Endodermal cell (in vitro differentiated cells): ENCODE measurements around the gene KIF26B. TPM values are rescaled to one million over a fixed set of nuclear protein-coding genes. Genes with fewer than 3 reads are reported as not detected.

Experiments used
- DNase-seq: peaks from one replicate; pipeline ENCODE4 v3.0.0-alpha.2; 2017
- H3K27ac ChIP-seq: 2 replicates; pipeline ENCODE4 v1.5.1; 2013; ENCODE audit warnings: mild to moderate bottlenecking, low read depth, low read length, moderate library complexity
- H3K27me3 ChIP-seq: 2 replicates; pipeline ENCODE4 v1.6.1; 2013; ENCODE audit warnings: mild to moderate bottlenecking, low read length, moderate library complexity; ENCODE audit not compliant: insufficient read depth, control insufficient read depth, poor library complexity, severe bottlenecking
- H3K36me3 ChIP-seq: 2 replicates; pipeline ENCODE4 v1.7.0; 2013; ENCODE audit warnings: mild to moderate bottlenecking, low read length, moderate library complexity; ENCODE audit not compliant: control insufficient read depth, insufficient read depth
- H3K4me1 ChIP-seq: one replicate; pipeline ENCODE4 v1.7.0; 2013; ENCODE audit warnings: low read length; ENCODE audit not compliant: control insufficient read depth, insufficient read depth
- H3K4me3 ChIP-seq: 2 replicates; pipeline ENCODE4 v1.5.1; 2013; ENCODE audit warnings: mild to moderate bottlenecking, low read length, moderate library complexity
- H3K9ac ChIP-seq: 2 replicates; pipeline ENCODE4 v1.6.1; 2013; ENCODE audit warnings: mild to moderate bottlenecking, low read length, moderate library complexity; ENCODE audit not compliant: poor library complexity, severe bottlenecking; ENCODE audit errors: extremely low read depth
- H3K9me3 ChIP-seq: 2 replicates; pipeline ENCODE4 v1.6.1; 2013; ENCODE audit warnings: mild to moderate bottlenecking, low read length, moderate library complexity; ENCODE audit not compliant: control insufficient read depth
- H3K27ac Mint-ChIP-seq: 2 replicates; pipeline ENCODE4 v1.8.0; 2020; ENCODE audit warnings: mixed read lengths
- H3K27me3 Mint-ChIP-seq: 2 replicates; pipeline ENCODE4 v1.8.0; 2021; ENCODE audit warnings: mild to moderate bottlenecking, mixed read lengths; ENCODE audit not compliant: insufficient read depth
- H3K36me3 Mint-ChIP-seq: 2 replicates; pipeline ENCODE4 v1.8.0; 2020; ENCODE audit warnings: low read depth, mixed read lengths
- H3K4me1 Mint-ChIP-seq: 2 replicates; pipeline ENCODE4 v1.8.0; 2020; ENCODE audit warnings: mixed read lengths
- H3K4me3 Mint-ChIP-seq: 2 replicates; pipeline ENCODE4 v1.8.0; 2020; ENCODE audit warnings: mild to moderate bottlenecking, moderate library complexity, mixed read lengths
- H3K9me3 Mint-ChIP-seq: 2 replicates; pipeline ENCODE4 v1.8.0; 2020; ENCODE audit warnings: mild to moderate bottlenecking, mixed read lengths
- WGBS, 2 experiments: methylation state at CpG; one replicate each; pipeline versions ENCODE4 v1.1.5 to v1.1.7; 2013; ENCODE audit warnings: missing lambda C conversion rate in 2 of 2, mixed read lengths in 1 of 2; ENCODE audit not compliant: insufficient coverage in 1 of 2, insufficient read length in 1 of 2; 5-methylcytosine and 5-hydroxymethylcytosine counted together
- total RNA-seq, 2 donors: library from RNA; stranded (reverse); fragmentation: NEBNext Ultra II Directional in 1 of 2; extraction: Animal tissue kit (Norgen Biotek cat#: 25700) in 1 of 2; gene quantifications; 2 replicates in 1 of 2; 3 replicates in 1 of 2; pipeline ENCODE4 v1.2.1, GENCODE V29; 2021
- TF ChIP-seq, protein P1 (sequence below): fragments of 200-600 bp; sonication (generic); conservative IDR thresholded peaks from 2 replicates; pipeline ENCODE4 v1.5.0; 2021; ENCODE audit warnings: antibody characterized with exemption, mild to moderate bottlenecking

KIF26B gene
- total RNA-seq, 2 donors from 2014 or later: 12.3 to 21.0 TPM

GRCh38 chr1:245512181-245512888 is 357.6 kb downstream of the KIF26B start:
- Histone ChIP-seq H3K4me3 (no peak overlapping the region), H3K27me3 (no peaks in the 10 kb centered on the region), H3K9ac (no peak overlapping the region), H3K4me1 (no peaks in the 10 kb centered on the region), H3K9me3 (no peaks in the 10 kb centered on the region), H3K27ac (no peak overlapping the region), H3K36me3 (no peaks in the 10 kb centered on the region)
- H3K9me3 Mint-ChIP-seq: no peaks in the 10 kb centered on the region
- peak overlapping the region; percentile 47 for H3K27ac Mint-ChIP-seq
- no peak overlapping the region for H3K4me3 Mint-ChIP-seq
- no peaks in the 10 kb centered on the region for H3K27me3 Mint-ChIP-seq
- no peaks in the 10 kb centered on the region for H3K36me3 Mint-ChIP-seq
- no peak for DNase-seq
- H3K4me1 Mint-ChIP-seq: peaks cover 18% of the 10 kb centered on the region
- TF ChIP-seq, protein P1, sequence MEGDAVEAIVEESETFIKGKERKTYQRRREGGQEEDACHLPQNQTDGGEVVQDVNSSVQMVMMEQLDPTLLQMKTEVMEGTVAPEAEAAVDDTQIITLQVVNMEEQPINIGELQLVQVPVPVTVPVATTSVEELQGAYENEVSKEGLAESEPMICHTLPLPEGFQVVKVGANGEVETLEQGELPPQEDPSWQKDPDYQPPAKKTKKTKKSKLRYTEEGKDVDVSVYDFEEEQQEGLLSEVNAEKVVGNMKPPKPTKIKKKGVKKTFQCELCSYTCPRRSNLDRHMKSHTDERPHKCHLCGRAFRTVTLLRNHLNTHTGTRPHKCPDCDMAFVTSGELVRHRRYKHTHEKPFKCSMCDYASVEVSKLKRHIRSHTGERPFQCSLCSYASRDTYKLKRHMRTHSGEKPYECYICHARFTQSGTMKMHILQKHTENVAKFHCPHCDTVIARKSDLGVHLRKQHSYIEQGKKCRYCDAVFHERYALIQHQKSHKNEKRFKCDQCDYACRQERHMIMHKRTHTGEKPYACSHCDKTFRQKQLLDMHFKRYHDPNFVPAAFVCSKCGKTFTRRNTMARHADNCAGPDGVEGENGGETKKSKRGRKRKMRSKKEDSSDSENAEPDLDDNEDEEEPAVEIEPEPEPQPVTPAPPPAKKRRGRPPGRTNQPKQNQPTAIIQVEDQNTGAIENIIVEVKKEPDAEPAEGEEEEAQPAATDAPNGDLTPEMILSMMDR: no peak
- WGBS, 2 experiments: 88 to 99% methylated on average over 6 to 8 of the region's 8 CpGs

DNA sequence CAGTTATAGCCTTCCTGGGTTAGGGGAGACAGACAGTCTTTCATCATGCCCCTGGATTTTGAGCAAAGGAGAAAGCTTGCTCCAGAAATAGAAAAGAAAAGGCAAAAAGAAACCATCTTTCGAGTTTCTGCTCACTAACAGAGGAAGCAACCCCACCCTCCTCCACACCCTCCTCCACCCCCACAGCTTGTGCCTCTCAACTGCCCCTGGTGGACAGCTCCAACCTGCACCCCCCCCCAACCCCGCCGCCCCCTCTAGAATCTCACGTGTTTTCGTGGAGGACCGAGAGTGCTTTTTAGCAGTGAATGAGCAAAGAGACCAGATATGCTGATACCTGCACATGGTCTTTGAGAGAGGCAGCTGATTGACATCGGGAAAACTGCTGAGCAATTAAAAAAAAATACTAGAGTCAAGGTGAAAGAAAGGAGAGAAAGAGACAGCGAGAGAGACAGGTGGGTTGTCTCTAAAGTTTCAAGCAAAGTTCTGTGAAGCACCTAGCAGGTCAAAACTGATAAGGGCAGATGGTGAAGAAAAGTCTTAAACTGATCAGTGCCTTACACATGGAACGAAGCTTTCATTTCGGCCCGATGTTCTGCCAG is 358.3 kb downstream of the KIF26B start:
- H3K9ac ChIP-seq: no peak overlapping the region
- no peaks in the 10 kb centered on the region for H3K27me3 ChIP-seq
- WGBS, 2 experiments: 83 to 96% methylated on average over 7 to 11 of the region's 11 CpGs
- H3K4me3 ChIP-seq: no peak overlapping the region
- no peaks in the 10 kb centered on the region for H3K36me3 ChIP-seq
- H3K4me1 ChIP-seq: no peaks in the 10 kb centered on the region
- Mint-ChIP-seq H3K36me3 (no peaks in the 10 kb centered on the region), H3K4me1 (peaks cover 18% of the 10 kb centered on the region), H3K27me3 (no peaks in the 10 kb centered on the region), H3K27ac (no peak overlapping the region), H3K9me3 (no peaks in the 10 kb centered on the region), H3K4me3 (no peak overlapping the region)
- TF ChIP-seq, protein P1: peak; percentile 51
- no peaks in the 10 kb centered on the region for H3K9me3 ChIP-seq
- H3K27ac ChIP-seq: no peak overlapping the region
- DNase-seq: peak; percentile 76

DNA sequence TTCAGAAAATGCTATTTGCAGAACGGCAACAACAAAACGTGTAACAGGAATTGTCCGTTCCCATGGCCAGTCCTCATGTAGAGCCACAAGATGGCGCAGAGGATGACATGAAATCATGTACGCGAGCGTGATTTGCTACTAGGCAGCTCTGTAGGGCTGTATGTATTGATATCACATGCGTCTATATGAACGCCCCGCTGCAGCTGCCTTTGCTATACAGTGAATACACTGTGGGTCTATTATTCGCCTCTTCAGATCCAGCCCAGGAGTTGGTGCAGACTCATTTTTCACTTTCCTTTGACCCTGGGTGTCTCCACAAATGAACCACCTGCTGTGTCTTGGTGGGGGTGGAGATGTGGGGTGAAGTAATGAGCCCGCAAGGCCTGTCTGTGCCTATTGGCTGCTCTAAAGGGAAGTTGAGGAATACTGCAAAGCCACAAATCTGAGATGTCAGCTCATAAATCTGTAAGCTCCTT is 361.5 kb downstream of the KIF26B start:
- Histone ChIP-seq H3K27ac (no peak overlapping the region), H3K27me3 (no peaks in the 10 kb centered on the region), H3K9ac (no peak overlapping the region), H3K4me3 (no peak overlapping the region), H3K4me1 (no peaks in the 10 kb centered on the region), H3K9me3 (no peaks in the 10 kb centered on the region), H3K36me3 (no peaks in the 10 kb centered on the region)
- Mint-ChIP-seq H3K9me3 (no peaks in the 10 kb centered on the region), H3K36me3 (no peaks in the 10 kb centered on the region), H3K4me3 (no peak overlapping the region), H3K4me1 (peaks cover 13% of the 10 kb centered on the region), H3K27me3 (no peaks in the 10 kb centered on the region), H3K27ac (no peak overlapping the region)
- DNase-seq: no peak
- whole genome bisulfite sequencing, 2 experiments: 93 to 95% methylated on average over 10 to 12 of the region's 12 CpGs
- TF ChIP-seq, protein P1: peak; percentile 52
